ENCODE results near the gene CYP39A1.

Gene CYP39A1, protein sequence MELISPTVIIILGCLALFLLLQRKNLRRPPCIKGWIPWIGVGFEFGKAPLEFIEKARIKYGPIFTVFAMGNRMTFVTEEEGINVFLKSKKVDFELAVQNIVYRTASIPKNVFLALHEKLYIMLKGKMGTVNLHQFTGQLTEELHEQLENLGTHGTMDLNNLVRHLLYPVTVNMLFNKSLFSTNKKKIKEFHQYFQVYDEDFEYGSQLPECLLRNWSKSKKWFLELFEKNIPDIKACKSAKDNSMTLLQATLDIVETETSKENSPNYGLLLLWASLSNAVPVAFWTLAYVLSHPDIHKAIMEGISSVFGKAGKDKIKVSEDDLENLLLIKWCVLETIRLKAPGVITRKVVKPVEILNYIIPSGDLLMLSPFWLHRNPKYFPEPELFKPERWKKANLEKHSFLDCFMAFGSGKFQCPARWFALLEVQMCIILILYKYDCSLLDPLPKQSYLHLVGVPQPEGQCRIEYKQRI

GRCh38 chr6:46652603-46653438, at the start of gene CYP39A1, which contains the start of gene SLC25A27:
Gene CYP39A1 (minus strand): TSS chr6:46652818. CDS start chr6:46652582, 236 bp downstream.
Gene SLC25A27 (plus strand): TSS chr6:46652975. CDS start chr6:46653193, 218 bp downstream.
- DNase-seq (ENCODE audit: low read depth) = peak; percentile 89

- no peak for DNase-seq (ENCODE audit: low read depth)
Observed at GRCh38 chr6:46699970-46700369, 47.4 kb upstream of the CYP39A1 start.

- DNase-seq (ENCODE audit: low read depth) = no peak
Observed at GRCh38 chr6:46690911-46691451, 38.4 kb upstream of the CYP39A1 start.

DNA sequence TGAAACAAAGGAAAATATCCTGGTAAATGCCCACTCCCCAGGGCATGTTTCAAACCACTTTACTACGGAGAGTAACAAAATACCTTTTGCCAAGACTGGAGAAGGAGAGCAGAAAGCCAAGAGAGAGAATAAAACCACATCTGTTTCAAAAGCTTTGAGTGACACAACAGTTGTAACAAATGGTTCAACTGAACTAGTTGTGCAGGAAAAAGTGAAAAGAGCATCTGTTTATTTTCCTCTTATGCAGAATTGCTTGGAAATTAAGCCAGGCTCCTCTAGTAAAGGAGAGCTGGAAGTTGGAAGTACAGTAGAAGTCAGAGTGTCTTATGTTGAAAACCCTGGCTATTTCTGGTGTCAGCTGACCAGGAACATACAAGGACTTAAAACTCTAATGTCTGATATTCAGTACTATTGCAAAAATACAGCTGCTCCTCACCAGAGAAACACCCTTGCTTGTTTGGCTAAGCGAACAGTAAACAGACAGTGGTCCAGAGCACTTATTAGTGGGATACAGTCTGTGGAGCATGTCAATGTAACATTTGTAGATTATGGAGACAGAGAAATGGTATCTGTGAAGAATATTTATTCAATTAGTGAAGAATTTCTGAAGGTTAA, 37.6 kb upstream of the CYP39A1 start:
- DNase-seq (ENCODE audit: low read depth) = no peak

DNA sequence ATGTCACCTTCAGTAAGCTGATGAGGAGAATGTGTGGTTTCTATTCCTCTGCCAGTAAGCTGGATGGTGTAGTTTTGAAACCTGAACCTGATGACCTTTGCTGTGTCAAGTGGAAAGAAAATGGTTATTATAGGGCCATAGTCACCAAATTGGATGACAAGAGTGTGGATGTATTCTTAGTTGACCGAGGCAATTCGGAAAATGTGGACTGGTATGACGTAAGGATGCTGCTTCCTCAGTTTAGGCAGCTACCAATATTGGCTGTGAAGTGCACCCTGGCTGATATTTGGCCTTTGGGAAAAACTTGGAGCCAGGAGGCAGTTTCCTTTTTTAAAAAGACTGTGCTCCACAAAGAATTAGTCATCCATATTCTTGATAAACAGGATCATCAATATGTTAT, 37.0 kb upstream of the CYP39A1 start:
- DNase-seq (ENCODE audit: low read depth) = no peak

- DNase-seq (ENCODE audit: low read depth) = no peak
Observed at GRCh38 chr6:46688966-46689335, 36.3 kb upstream of the CYP39A1 start.

DNA sequence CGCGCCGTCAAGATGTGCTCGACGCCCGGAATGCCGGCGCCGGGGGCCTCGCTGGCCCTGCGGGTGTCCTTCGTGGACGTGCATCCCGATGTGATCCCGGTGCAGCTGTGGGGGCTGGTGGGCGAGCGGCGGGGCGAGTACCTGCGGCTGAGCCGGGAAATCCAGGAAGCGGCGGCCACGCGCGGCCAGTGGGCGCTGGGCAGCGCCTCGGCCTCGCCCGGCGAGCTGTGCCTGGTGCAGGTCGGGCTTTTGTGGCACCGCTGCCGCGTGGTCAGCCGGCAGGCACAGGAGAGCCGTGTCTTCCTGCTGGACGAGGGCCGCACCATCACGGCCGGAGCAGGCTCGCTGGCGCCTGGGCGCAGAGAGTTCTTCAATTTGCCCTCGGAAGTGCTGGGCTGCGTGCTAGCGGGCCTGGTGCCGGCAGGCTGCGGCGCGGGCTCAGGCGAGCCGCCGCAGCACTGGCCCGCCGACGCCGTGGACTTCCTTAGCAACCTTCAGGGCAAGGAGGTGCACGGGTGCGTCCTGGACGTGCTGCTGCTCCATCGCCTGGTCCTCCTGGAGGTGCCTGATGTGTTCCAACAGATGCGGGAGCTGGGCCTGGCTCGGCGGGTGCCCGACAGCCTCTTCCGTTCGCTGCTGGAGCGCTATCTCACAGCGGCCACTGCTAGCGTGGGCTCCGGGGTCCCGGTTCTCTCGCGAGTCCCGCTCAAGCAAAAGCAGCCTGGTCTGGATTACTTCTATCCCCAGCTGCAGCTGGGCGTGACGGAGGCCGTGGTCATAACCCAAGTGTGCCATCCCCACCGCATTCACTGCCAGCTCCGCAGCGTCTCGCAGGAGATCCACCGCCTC, 35.7 kb upstream of the CYP39A1 start:
- no peak for DNase-seq (ENCODE audit: low read depth)

DNA sequence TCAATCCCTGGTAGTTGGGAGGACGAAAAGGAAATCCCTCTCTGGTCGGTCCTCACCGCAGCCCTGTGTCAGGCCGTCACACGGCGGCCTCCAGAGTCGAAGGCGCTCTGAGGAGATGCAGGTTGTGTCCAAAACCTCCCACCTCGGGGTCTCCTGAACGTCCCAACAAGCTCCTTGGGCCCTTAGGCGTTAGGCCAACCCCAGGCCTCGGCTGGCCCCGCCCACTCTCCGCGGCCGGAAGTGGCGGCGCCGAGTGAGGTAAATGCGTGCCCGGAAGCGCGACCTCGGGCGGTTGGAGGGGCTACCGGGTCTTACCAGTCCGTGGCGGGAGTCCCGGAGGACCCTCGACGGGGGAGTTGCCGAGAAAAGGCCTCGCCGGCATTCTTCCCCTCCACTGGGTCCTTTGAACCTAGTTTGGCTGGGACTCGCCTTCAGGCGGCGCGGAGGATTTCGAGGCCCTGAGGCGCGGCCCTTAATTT, 35.0 kb upstream of the CYP39A1 start, which contains the start of gene TDRD6:
Gene TDRD6 (plus strand): TSS at position 267 of the 479 bp plus-strand sequence. CDS start 244 bp downstream, outside the sequence.
- no peak for DNase-seq (ENCODE audit: low read depth)

GRCh38 chr6:46684771-46685170, 32.2 kb upstream of the CYP39A1 start:
- DNase-seq (ENCODE audit: low read depth) = peak; percentile 74

DNA sequence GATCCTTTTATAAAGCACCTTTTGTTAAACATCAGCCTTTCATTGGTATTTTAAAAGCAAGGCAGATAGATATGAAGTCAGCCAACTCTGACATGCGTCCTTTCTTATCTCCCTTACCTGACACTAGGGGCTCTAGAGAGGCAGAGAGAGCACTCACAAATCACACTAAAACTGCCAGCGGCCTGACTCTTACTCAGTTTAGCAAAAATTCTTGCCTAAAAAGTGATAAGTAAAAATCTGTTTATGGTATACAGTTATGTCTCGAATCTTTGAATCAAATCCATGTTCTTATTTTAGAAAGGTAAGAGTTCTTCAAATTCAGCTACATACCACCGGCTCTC, 24.7 kb upstream of the CYP39A1 start:
- DNase-seq (ENCODE audit: low read depth) = peak; percentile 34

- no peak for DNase-seq (ENCODE audit: low read depth)
Observed at GRCh38 chr6:46676604-46677313, 24.1 kb upstream of the CYP39A1 start.

DNA sequence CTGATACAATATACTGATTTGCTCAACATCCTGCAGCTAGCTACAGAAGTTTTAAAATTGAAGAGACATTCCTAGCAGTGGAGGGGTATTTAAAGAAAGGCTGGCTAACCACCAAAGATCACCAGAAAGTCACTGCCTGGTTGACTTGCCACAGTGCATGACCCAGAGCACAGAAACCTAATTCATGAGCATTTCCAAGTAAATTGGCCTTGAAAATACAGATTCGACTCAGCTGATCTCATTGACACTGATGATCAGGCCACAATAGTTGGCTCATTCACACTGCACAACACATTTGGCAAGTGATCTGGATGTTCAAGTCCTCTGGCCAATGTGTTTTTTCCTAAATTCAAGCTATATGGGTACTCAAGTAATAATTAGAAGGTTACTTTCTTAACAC, 21.8 kb upstream of the CYP39A1 start:
- no peak for DNase-seq (ENCODE audit: low read depth)

- DNase-seq (ENCODE audit: low read depth) = no peak
Observed at GRCh38 chr6:46667377-46667776, 14.8 kb upstream of the CYP39A1 start.

- no peak for DNase-seq (ENCODE audit: low read depth)
Observed at GRCh38 chr6:46661483-46661882, 8.9 kb upstream of the CYP39A1 start.

DNA sequence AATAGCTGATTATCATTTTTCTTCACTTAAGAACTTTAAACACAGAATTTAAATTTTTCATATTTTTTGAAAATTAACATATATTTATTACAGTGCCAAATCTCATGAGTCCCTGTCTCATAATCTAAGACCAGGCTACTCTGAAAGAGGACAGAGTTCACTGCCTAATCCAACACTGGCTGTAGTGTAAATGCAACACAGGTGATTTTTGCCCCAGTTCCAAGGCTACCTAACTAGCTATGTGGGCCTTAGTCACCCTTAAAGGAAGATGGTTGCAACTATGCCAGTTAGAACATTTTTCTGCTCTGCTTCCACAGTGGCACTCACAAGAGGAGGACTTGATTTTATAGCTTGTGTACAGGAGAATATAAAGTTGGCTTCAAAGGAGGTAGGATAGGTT, 5.0 kb upstream of the CYP39A1 start:
- no peak for DNase-seq (ENCODE audit: low read depth)

DNA sequence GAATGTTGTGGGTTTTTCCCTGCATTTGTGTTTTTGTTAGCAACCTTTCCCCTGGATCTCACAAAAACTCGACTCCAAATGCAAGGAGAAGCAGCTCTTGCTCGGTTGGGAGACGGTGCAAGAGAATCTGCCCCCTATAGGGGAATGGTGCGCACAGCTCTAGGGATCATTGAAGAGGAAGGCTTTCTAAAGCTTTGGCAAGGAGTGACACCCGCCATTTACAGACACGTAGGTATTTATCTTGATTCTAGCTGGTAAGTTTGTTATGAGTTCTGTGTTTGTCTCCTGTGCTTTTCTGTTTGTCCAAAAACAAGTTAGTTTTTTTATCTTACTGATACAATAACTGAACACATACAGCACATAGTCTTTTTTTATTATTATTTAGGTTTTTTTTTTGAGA, 3.2 kb upstream of the CYP39A1 start:
- DNase-seq (ENCODE audit: low read depth) = peak; percentile 25

GRCh38 chr6:46653439-46654195, 999 bp upstream of the CYP39A1 start:
- no peak for DNase-seq (ENCODE audit: low read depth)

- no peak for DNase-seq (ENCODE audit: low read depth)
Observed at GRCh38 chr6:46652232-46652602, 401 bp downstream of the CYP39A1 start.

DNA sequence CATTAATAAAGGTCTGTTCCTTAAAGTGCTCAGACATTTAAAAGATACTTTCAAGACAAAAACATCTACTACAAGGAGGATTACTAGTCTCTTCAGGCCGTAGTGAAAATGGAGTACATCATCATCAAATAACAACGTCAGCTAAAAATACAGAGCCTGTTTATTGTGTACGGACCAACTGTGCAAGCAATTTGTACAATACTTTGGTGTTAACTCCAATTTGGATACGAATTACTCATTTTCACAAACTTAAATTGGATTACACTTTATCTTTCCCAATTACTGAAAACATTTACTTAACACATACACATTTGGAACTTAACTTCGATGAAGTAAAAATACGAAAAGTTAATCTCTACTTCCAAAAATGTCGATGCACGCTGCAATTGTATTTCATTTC, 802 bp downstream of the CYP39A1 start:
- DNase-seq (ENCODE audit: low read depth) = no peak

DNA sequence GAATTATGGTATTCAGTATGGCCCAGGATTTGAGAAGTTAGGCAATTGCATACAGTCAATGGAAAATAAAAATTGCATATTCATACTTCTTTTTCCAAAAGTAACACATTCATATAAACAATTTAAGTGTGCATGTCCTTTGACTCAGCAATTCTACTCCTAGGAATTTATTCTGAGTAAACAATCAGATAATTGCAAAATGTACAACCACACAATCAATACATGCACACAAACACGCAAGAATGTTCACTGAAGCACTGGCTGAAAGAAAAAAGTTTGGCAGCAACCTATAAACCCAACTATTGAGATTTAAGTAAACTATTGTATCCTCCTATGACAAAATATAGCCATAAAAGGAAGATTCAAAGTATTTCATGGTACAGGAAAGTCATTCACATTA, 1.6 kb downstream of the CYP39A1 start:
- DNase-seq (ENCODE audit: low read depth) = no peak
